ENCODE data around the gene LPP.

LPP gene

DNA sequence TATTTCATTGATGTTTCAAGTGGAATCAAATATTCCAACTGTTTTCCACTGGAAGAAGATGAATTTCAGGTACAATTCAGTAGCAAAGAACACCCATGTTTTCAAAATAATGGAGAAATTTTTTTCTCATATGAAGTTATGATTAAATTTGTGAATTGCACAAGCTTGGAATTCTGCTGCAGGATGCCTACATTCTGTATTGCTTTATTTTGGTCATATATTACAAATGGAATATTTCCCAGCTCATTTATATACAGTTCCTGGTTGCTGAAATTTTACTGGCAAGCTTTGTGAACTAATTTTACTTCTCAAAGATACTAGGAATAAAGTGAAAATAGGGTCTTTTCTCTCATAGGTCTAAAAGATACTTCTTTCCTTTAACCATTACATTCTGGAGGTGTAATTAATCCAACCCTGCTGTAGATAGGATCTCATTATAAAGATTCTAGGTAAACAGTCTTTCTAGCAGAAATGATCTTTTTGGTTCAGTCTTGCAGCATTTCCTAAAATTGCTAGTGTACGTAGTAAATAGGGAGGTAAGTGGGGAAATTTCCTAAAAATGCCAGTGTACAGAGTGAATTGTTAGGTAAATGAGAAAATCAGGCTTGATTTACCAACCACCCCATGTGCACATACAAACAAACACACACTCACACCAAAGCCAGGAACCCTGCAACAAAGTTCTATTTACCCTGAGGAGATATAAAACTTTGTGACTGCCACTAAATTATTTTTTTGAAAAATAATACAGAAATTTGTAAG lies 624.3 kb downstream of the LPP start:
- no peak for DNase-seq

DNA sequence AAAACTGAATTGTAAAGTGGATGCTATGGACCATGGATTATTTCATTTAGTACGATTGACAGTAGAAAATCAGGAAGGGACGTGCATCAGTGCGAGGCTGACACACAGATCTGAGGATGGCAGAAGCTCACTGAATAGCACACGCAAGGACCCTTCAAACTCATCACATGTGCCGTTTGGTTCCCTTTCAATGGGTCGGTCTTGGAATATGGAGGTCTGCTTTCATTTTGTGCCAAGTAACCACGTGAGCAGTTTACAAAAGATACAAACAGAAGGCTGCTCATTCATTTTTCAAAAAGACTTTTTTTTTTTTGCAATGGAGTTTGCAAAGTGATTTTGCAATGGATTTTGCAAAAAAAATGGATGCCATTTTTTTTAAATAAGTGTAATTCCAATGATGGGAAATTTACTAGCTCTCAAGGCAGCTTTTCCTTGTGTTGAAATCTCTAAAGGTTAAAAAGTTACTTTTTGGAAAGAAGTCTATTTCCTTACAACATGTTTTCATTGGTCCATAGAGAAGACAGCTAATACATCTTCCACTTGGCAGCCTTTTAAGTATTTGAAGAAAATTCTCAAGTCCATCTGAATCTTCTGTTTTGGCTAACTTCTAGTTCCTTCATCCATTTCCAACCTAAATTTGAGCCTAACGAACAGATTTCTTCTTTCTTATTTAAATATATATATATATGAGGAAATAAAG lies 625.5 kb downstream of the LPP start:
- no peak for DNase-seq

DNA sequence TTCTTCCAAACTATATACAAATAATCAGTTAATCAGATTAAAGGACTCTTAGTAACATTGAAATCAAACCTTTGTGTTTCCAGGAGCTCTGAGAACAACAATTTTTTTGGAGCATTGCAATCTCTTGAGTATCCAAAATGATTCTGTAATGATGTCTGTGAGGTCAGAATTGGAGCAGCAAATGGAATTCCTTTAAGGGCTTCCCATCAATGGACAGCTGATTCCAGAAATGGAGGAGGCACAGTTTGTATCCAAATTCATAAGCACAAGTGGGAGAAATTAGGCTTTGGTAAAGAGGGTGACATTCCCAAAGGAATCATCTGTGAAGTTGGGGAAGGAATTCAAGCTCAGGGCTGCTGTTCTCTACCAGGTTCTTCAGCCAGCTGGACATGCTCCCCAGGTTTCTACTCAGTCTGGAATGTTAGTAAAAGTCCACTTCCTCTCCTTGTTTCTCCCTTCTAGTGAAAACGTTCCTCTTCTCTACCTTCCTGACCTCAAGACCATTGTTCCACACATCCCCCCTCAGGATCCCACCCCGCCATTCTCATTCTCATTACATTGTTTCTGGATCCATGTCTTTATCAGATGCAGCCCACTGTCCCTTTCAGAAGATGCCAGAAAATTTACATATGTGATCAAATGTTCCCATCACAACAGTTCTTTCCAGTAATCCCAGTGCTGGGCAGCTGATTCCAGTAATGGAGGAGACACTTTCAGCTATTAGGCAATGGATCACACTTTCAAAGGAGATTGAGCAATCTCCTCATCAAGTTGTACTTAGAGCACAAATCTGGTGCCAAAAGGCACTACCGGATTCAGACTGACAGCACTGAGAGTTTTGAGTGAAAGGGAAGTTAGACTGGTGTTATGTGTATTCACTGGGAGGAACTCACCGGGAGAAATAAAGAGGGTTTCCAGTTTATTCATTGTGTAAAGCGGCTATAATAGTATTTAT lies 626.5 kb downstream of the LPP start:
- no peak for DNase-seq

DNA sequence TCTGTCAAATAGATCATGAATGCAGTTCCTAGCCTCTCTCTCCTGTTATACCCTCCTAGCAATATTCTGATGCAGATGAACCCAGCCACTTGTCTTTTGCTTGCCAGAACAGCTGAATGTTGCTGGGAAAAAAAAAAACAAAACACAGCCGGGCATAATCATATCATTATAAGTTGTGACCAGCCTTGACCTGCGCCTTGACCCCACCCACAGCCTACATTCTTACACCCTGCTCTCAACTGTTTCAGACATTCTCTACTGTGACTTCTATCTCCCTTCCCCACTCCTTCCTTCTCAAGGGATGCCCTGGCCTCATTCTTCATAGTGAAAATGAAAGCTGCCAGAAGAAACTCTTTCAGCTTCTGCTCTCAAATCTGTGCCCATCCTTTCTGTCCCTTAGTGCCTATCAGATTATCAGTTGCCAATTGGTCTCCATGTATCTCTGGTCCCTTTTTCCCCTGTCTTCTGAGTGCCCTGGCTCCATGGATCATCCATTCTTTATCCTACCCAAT lies 628.7 kb downstream of the LPP start:
- DNase-seq = no peak

DNA sequence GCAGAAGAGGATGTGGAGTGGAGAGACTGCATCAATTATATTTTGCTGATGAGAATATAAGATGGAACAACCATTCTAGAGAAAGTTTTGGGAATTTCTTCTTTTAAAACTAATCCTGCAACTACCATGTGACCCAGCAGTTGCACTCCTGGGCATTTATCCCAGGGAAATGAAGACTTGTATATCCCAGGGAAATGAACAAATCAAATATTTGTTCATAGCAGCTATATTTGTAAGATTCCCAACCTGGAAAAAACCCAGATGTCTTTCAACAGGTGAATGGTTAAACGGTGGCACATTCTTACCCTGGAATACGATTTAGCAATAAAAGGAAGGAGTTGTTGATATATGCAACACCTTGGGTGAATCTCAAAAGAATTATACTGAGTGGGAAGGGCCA lies 632.5 kb downstream of the LPP start:
- DNase-seq = no peak

DNA sequence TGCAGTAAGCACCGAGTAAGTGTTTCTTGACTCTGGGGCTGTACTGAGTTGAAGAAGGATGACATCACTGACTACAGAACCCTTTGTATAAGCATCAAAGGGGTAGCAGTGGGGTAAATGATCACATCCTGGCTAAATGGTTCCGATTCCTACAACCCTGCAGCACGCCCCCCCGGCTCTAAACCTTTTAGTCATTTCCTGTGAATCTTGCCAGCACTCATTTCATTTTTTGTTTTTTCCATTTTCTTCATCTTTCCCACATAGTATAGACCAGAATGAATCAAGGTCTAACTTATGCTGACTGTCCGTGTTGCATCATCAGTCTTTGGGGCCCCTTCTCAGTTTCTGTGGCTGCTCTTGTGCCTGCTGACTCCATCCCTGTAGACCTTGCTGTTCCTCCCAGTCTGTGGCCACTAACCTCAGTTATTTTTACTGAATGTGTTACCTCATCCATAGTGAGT lies 634.7 kb downstream of the LPP start:
- DNase-seq = peak; percentile 97

DNA sequence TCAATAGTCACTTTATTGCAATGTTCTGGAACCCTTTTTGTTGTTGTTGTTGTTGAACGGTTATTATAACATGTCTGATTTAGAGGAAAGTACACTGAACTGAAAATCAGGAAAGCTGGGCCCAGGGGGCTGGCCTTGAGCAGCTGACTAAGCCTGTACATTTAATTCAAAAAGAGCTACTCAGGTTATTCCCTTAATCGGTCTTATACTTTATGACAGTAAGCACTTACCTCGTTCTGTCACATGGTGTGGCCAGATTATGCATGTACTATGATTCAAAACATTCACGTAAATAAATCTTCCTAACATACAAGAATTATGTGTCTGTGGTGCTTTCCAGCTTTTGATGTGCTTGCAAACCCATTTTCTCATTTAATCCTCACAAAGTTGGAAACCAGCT lies 635.3 kb downstream of the LPP start:
- DNase-seq = no peak

DNA sequence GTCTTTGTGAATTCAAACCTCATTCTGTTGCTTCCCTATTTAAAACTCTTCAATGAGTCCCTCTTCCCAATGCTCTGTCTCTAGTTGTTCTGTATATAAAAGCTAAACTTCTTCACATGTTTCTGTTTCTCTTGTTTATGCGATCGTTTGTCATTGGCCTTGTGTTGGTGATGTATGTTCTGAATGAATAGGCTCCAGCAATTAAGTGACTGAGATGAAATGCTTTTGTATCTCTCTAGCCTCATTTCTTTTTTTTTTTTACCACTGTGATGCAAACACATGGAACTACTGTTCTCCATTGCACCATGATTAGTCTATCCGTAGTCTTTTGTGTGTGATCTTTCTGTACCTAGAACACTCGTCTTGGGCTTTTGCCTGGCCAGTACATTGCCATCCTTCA lies 637.4 kb downstream of the LPP start:
- DNase-seq = no peak

DNA sequence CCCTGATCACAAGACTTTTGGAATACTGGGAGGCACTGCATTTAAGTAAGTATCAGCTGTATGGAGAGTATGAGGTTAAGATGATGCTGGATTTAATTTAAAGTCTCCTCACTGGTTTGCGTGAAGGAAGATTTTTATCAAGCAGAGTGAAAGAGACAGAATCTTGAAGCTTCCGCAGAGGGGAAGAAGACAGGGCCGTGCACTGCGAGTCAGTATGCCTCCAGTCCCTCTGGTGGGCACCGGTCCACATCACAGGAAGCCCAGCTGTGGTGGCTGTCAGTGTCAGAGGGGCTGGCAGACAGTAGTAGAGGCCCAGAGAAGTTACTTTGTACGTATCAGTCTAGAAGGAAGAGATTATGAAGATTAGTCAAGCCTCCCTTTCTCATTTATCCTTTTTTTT lies 638.8 kb downstream of the LPP start:
- peak; percentile 52 for DNase-seq

DNA sequence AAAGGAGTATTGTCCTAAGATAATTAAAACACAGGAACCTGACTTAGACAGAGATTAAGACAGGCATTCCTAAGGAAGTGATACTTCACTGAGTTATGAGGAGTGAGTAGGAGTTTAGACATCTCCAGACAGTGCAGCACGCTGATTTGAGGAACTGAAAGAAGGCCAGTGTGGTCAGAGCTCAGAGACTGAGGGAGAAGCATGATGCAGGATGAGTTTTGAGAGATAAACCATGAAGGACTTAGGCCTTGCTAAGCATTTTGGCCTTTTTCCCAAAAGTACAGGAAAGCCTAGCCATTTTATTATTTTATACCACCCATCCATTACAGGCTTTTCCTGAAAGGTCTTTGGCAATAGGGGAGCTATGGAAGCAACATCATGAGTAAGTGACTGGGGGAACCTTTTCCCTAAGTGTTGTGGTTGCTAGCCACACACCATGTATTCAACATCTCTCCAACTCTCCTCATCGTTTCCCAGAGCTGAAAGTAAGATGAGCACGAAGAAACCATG lies 642.2 kb downstream of the LPP start:
- peak; percentile 99 for DNase-seq

DNA sequence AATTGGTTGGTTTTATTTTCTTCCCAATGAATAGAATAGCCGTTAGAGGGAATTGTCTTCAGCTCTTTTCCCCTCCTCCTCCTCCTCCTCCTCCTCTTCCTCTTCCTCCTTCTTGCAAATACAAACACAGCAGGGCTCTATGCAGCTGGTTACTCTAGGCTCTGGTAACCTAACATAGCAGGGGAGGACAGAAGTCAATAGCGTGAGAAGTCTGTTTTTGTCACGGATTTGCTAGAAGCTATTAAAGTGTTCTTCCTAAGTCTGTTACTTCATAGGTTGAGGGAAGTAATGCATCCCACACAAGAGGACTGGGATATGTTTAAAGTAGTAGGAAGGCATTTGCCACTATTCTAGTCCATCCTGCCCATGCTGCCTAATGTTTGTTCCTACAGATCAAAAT lies 643.1 kb downstream of the LPP start:
- DNase-seq = no peak

DNA sequence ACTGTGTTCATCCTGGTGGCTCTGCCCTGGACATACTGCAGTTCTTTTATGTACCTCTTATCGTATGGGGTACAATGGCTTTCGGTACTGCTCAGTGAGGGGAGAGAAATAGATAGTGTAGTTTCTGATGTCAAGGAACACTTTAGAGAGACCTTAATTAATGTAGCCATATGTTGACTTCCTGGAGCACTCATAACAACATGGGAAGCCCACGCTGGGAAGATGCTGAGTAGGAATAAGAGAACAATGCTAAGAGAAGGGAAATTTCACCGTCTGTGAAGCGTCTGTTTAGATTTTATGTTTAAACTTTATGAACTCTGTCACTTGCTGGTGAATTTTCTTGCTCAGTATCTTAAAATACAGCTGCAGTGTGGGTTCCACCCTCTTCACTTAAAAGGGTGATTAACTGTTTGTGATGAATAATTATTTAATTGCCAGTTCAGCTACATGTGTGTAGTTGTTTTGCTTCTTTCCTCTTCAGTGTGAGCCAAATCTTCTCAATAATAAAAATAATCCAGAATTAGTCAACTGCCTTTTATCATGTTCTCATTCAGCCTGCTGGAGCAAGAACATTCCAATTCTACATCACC lies 644.7 kb downstream of the LPP start:
- DNase-seq = no peak

DNA sequence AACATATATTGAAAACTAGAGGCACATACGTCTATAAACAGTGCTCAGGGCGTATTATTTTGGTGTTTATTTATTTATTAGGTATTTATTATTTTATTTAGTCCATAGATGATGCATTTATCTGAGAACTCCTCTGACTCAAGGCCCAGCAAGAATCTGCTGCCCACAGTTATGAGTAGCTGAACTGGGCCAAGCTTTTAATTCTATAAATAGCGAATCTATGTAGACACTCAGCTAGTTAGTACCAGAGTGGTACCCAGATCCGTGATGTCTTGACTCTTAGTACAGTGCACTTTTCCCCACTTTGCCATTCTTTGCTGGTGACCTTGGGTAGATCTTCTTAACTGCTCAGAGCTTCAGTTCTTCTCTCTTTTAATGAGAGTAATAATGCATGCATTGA lies 647.4 kb downstream of the LPP start:
- no peak for DNase-seq

DNA sequence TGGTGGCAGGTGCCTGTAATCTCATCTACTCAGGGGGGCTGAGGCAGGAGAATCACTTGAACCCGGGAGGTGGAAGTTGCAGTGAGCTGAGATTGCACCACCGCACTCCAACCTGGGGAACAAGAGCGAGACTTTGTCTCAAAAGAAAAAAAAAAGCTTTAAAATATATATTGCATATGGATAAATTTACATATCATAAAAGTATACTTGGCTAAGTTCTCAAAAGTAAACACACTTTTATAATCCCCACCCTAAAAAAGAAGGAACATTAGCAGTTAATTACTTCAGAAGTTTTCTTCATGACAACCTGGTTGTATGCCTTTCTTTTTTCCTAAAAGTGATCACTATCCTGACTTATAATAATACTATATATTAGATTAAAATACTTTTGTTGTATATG lies 648.7 kb downstream of the LPP start:
- DNase-seq = no peak

DNA sequence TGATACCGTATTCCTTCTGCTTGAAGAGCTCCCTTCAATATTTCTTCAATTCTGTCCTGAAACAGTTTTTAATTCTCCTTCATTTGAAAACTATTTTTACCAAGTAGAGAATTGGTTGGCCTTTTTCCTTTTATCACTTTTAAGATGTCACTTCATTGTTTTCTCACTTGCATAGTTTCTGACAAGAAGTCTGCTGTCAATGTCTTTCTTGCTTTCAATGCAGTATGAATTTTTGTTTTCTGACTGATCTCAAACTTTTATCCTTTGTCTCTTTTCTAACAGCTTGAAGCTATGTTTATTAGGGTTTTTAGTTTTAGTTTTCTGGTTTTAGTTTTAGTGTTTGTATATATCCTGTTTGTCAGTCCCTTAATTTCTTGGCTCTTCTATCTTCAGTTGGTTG lies 653.0 kb downstream of the LPP start:
- peak; percentile 33 for DNase-seq

DNA sequence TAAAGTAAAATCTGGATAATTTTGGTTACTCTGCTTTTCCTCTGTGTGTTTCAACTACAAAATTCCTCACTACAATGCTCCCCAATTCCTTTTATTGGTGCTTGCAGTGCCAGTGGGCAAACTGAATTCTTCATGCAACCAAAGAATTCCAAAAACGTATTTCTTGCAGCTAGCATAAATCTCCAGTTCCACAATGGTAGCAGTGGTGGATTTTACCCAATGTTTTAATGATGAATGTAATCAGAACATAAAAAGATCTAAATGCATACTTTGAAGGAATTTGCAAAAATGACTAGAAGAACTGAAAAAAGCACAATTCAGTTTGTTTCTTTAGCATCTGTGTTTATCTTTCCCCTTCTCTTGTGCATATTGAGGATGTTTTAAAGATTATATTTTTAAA lies 658.2 kb downstream of the LPP start:
- no peak for DNase-seq

DNA sequence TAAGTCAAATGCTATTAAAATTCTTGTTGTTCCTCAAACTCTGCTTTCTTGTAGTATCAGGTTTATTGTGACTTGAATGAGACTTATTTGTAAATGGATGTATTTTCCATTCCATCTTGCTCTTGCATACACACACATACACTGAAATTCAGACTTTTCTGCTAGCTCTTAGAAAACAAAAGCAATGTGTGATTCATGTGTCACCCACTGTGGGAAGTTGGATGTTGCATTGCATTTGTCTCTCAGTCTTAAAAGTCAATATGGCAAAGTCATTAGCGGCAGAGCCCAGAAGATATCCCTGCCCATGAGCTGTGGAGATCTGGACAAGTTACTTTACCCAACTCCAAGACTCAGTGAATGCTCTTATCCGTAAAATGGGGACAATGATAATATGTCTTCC lies 660.6 kb downstream of the LPP start:
- DNase-seq = no peak

DNA sequence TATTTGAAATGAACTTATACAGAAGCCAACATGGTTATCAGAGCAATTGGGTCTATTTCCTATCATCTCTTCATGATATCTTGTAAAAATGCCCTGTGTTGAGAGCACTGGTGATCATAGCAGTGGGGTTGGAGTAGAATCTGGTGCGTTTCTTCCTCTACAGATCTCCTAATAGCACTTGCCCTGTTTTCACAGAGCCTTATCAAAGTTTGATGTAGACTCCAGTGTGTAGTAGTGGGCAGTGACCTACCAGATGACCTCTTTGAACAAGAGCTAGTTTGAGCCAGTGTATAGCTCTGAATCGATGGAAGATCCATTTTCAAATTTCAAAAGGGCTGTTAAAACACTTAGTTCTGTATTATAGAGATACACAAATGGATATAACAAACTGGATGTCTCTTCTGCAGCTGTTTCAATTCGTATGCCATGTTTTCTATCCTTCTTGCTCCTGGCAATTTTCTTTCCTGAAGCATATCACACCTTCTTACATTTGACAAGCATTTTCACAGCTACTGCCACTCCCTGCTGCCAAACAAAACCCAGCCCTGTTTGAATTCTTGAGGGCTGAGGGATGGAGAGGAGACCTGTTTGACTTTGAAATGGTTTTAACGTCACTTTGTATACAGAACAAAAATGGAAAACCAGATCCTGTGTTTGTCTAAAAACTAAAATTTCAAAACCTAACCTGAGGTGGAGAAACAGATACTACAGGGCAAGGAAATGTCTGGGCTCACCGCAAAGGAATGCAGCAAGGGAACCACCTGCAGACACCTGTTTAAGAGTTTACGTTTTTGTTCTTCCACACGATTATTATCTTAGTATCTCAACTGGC lies 663.4 kb downstream of the LPP start:
- DNase-seq = no peak

DNA sequence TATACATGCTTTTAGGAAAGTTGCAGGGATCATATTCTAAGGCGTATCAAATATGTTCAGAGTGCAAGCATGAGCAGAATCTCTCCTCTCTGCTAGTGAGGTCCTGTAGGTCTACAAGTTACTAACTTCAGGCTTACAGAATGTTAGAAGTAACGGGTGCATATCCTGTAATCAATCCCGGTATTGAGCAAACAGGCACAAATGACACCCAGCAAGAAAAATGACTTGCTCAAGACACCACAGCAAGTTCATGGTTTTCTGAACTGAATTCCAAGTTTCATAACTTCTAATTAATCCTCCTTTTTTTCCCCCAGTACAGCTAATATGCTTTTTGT lies 663.9 kb downstream of the LPP start:
- DNase-seq = no peak

DNA sequence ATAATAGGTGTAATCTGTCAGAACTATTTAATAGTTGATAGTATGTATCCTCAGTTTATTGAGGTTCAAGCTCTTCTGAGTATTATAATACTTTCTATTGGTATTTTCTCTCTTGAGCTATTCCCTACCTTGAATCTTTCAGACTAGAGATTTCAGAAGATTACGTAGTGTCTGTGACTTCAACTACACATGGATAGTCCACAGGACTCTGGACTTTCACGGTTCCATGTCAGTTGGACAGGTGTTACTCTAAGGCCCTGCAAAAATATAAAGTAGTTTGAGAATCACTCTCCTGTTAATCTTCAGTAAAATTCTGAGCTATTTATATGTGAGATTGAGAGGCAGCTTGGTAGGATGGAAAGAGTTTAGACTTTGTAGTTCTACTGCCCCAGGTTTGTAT lies 664.3 kb downstream of the LPP start:
- no peak for DNase-seq

DNA sequence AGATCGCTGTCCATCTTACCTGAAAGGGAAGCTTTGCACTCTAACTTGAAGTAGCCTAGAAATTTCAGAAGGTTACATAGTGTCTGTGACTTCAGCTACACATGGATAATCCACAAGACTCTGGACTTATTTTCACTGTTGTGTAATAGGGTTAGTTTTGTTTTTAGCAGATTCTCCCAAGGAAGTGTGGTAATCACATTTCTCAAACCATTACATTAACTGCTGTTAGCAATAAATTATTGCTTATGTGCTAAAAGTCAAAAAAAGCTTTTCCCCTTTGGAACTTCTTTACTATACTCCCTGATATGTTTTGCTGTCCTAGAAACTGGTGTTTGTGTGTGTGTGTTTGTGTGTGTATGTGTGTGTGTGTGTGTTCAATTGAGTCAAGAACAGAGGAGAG lies 666.0 kb downstream of the LPP start:
- DNase-seq = peak; percentile 45

DNA sequence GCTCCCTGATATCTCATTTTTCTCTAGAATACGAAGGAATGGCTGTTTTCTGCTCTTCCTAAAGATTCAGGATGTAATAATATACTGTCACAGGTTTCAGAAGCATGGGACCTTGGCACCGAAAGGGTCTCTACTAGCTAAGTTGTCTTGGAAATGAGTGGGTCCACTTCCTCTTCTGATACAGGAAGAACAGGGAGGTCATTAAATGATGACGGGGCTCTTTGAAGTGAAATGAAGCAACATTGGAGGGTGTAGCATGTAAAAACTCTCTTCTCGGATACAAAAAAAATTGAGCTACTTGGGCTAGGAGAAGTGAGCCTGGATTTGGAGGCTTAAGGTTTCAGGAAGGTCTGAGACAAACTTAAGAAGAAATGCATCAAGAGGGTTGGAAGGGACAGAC lies 668.0 kb downstream of the LPP start:
- DNase-seq = no peak
